Kidney (tissue), 14 donors: ENCODE measurements around the gene LGMN. TPM values are rescaled to one million over a fixed set of nuclear protein-coding genes. Genes with fewer than 3 reads are reported as not detected.

Experiments used
- DNase-seq, 5 donors: peaks; one replicate each; pipeline ENCODE4 v3.0.0-alpha.2; 2013 to 2020
- FAIRE-seq: peaks from 2 replicates; lab custom pipeline; 2012; peaks lifted over from hg19 to GRCh38; lab: Jason Lieb, UNC
- H3K27ac ChIP-seq, 2 donors: one replicate each; pipeline ENCODE4 v1.7.0; 2013; ENCODE audit warnings: low read depth in 2 of 2, low read length in 2 of 2, inconsistent platforms in 1 of 2
- H3K27me3 ChIP-seq: one replicate; pipeline ENCODE4 v1.7.1; 2013; ENCODE audit warnings: low read length, inconsistent platforms; ENCODE audit not compliant: control insufficient read depth, insufficient read depth
- H3K36me3 ChIP-seq, 3 donors: one replicate each; pipeline versions ENCODE4 v1.7.0 to v1.7.1; 2013; ENCODE audit warnings: low read length in 3 of 3, control low read depth in 1 of 3, inconsistent platforms in 1 of 3; ENCODE audit not compliant: insufficient read depth in 3 of 3, control insufficient read depth in 2 of 3
- H3K4me1 ChIP-seq, 3 donors: one replicate each; pipeline versions ENCODE4 v1.7.0 to v1.7.1; 2013; ENCODE audit warnings: low read length in 3 of 3, inconsistent platforms in 1 of 3, low read depth in 1 of 3; ENCODE audit not compliant: control insufficient read depth in 2 of 3, insufficient read depth in 2 of 3
- H3K4me3 ChIP-seq, 3 donors: one replicate each; pipeline versions ENCODE4 v1.7.0 to v1.8.1; 2013; ENCODE audit warnings: low read length in 3 of 3, control low read depth in 1 of 3, inconsistent platforms in 1 of 3
- H3K9ac ChIP-seq, 3 donors: one replicate each; pipeline versions ENCODE4 v1.7.0 to v1.7.1; 2013; ENCODE audit warnings: low read length in 3 of 3, control low read depth in 1 of 3, inconsistent platforms in 1 of 3
- H3K9me3 ChIP-seq, 3 donors: one replicate each; pipeline versions ENCODE4 v1.7.0 to v1.7.1; 2013; ENCODE audit warnings: low read length in 3 of 3, control low read depth in 1 of 3, inconsistent platforms in 1 of 3; ENCODE audit not compliant: control insufficient read depth in 2 of 3, insufficient read depth in 1 of 3
- intact Hi-C: fragments of 100-400 bp; cut with DNase I; formaldehyde crosslinking; loops from one replicate; pipeline ENCODE4 v1.11.1; 2022
- polyA plus RNA-seq: library from polyadenylated mRNA; stranded (reverse); fragments of 350-450 nt; fragmentation: Illumina TruSeq; extraction: RNeasy Lipid Tissue Mini Kit (QIAGEN cat#74804); gene quantifications from one replicate; pipeline ENCODE4 v1.2.3, GENCODE V29; 2014; ENCODE audit warnings: low read depth, low replicate concordance; ENCODE audit not compliant: insufficient read depth
- total RNA-seq: library from RNA; stranded (reverse); fragmentation: NEBNext Ultra II Directional; extraction: Animal tissue kit (Norgen Biotek cat#: 25700); gene quantifications from one replicate; pipeline ENCODE4 v1.2.1, GENCODE V29; 2021
- TF ChIP-seq, protein P1 (sequence below): IDR thresholded peaks from 3 replicates; pipeline ENCODE4 v1.5.1; 2012; ENCODE audit warnings: mild to moderate bottlenecking, moderate library complexity, borderline replicate concordance; ENCODE audit not compliant: insufficient read depth; ENCODE audit errors: extremely low read depth
- donor health status: control.
- donor health status: control.
- donor health status: control.
- donor health status: control.
- donor health status: control.
- donor health status: DM: yes; HTN: yes; CAD: no.
- donor health status: Normal renal cell carcinoma (clear cell type).

LGMN gene
- total and polyA plus RNA-seq, 2 donors from 2014 or later, result 66.3 to 200 TPM

DNA sequence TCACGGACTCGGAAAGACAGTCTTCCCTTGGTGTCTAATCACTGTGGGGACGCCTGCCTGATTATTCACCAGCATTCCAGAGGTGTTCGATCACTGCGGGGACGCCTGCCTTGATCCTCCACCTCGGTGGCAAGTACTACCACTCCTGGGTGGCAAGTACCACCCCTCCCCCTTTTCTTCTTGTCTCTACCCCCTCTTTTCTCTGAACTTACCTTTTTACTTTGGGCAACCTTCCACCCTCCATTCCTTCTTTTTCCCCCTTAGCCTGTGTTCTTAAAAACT, 12.0 kb upstream of the LGMN start:
- Histone ChIP-seq H3K27ac (no peak overlapping the region), H3K9ac (no peak overlapping the region), H3K4me1 (no peaks in the 10 kb centered on the region), H3K36me3 (no peaks in the 10 kb centered on the region), H3K4me3 (no peak overlapping the region), H3K27me3 (no peaks in the 10 kb centered on the region), H3K9me3 (no peaks in the 10 kb centered on the region)
- intact Hi-C loops, result no loop called here
- FAIRE-seq (no peak), DNase-seq (no peak)
- TF ChIP-seq, protein P1, sequence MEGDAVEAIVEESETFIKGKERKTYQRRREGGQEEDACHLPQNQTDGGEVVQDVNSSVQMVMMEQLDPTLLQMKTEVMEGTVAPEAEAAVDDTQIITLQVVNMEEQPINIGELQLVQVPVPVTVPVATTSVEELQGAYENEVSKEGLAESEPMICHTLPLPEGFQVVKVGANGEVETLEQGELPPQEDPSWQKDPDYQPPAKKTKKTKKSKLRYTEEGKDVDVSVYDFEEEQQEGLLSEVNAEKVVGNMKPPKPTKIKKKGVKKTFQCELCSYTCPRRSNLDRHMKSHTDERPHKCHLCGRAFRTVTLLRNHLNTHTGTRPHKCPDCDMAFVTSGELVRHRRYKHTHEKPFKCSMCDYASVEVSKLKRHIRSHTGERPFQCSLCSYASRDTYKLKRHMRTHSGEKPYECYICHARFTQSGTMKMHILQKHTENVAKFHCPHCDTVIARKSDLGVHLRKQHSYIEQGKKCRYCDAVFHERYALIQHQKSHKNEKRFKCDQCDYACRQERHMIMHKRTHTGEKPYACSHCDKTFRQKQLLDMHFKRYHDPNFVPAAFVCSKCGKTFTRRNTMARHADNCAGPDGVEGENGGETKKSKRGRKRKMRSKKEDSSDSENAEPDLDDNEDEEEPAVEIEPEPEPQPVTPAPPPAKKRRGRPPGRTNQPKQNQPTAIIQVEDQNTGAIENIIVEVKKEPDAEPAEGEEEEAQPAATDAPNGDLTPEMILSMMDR, result no peak

DNA sequence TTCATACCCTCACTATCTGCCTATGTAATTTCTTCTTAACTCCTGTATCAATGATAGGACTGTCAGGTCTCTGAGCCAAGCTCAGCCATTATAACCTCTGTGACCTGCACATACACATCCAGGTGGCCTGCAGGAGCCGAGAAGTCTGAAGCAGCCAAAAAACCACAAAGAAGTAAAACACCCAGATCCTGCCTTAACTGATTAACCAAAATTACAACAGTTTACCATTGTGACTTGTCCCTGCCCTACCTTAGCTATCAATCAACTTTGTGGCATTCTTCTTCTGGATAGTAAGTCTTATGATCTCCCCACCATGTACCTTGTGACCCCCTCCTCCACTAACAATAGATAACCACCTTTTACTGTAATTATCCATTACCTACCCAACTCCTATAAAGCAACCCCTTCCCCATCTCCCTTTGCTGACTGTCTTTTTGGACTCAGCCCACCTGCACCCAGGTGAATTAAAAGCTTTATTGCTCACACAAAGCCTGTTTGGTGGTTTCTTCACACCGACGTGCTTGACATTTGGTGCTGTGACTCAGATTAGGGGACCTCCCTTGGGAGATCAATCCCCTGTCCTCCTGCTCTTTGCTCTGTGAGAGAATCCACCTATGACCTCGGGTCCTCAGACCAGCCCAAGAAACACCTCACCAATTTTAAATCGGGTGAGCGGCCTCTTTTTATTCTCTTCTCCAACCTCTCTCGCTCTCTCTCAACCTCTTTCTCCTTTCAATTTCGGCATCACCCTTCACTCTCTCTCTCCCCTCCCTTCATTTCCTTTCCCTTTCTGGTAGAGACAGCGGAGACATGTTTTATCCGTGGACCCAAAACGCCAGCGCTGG, 11.5 kb upstream of the LGMN start:
- FAIRE-seq (no peak), DNase-seq (no peak)
- intact Hi-C loops, result no loop called here
- Histone ChIP-seq H3K36me3 (no peaks in the 10 kb centered on the region), H3K4me3 (no peak overlapping the region), H3K27me3 (no peaks in the 10 kb centered on the region), H3K27ac (no peak overlapping the region), H3K4me1 (no peaks in the 10 kb centered on the region), H3K9me3 (no peaks in the 10 kb centered on the region), H3K9ac (no peak overlapping the region)
- TF ChIP-seq, protein P1, result no peak

DNA sequence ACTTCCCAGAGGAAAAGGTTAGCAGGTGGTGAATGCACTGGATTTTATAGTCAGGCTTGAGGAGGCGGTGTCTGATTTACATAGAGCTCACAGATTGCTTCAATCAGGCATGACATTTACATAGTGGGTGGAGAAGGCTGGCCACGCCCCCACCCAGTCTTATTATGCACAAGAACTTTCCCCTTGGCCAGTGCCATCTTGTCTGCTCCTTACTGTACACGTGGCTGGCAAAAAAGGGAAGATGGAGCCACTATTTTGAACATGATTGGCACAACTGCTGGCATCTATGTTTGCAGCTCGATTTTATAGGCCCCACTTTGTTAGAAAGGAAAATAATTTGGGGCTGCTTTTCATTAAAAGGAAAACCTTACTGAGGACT, 10.9 kb upstream of the LGMN start:
- Histone ChIP-seq H3K27me3 (no peaks in the 10 kb centered on the region), H3K4me3 (no peak overlapping the region), H3K4me1 (no peaks in the 10 kb centered on the region), H3K27ac (no peak overlapping the region), H3K9me3 (no peaks in the 10 kb centered on the region), H3K36me3 (no peaks in the 10 kb centered on the region), H3K9ac (no peak overlapping the region)
- FAIRE-seq, result no peak
- intact Hi-C loops, result no loop called here
- TF ChIP-seq, protein P1, result no peak
- DNase-seq, result peak in 3 of 5 donors; percentile 33 to 53 (median 50)
